K562 (cell line): Measurements from ENCODE around the gene ZNF428. TPM values are rescaled to one million over a fixed set of nuclear protein-coding genes. Genes with fewer than 3 reads are reported as not detected.

ENCODE experiments used
- ATAC-seq: fragments of 200-7000 bp; cut with Tn5 transposase; 3 replicates; pipeline ENCODE4 v1.9.1; 2020; ENCODE audit warnings: moderate library complexity
- BruUV-seq: library from RNA; stranded (reverse); fragments of 400-500 nt; replicated peaks from 2 replicates; lab custom pipeline; 2021; lab: Mats Ljungman, UMichigan
- CTCF ChIA-PET: fragments of 300-600 bp; formaldehyde crosslinking; extraction: SDS; loops from one replicate; lab custom pipeline; 2021; ENCODE audit warnings: low intra/inter-chr PET ratio; lab: Yijun Ruan, JAX
- POLR2A ChIA-PET: fragments of 300-600, 350-650 bp; sonication (Branson Sonifier 250); formaldehyde crosslinking; extraction: SDS; loops from one replicate; lab custom pipeline; 2021; ENCODE audit warnings: antibody characterized with exemption, inconsistent platforms; lab: Yijun Ruan, JAX
- DNase-seq, 4 experiments: peaks; one replicate each; pipeline versions ENCODE4 v3.0.0 to v3.0.0-alpha.2; 2011 to 2018; ENCODE audit warnings: low spot score in 3 of 4, mixed read lengths in 3 of 4; ENCODE audit errors: extremely low read depth in 1 of 4
- FAIRE-seq: peaks from 2 replicates; lab custom pipeline; 2011; peaks lifted over from hg19 to GRCh38; lab: Jason Lieb, UNC
- H2AFZ ChIP-seq: 2 replicates; pipeline ENCODE4 v1.6.0; 2011; ENCODE audit warnings: low read depth, low read length, control low read depth, inconsistent platforms
- H3K27ac ChIP-seq: fragments of 200-600 bp; 3 replicates; pipeline ENCODE4 v1.8.0; 2011; ENCODE audit warnings: low read depth, mild to moderate bottlenecking, control low read depth, inconsistent platforms, low read length, moderate library complexity, mixed read lengths; ENCODE audit errors: extremely low read depth
- H3K27me3 ChIP-seq, 2 experiments: fragments of 300-600 bp in 1 of 2; 2 replicates in 1 of 2; 3 replicates in 1 of 2; pipeline versions ENCODE4 v1.6.0 to v1.8.0; 2011; ENCODE audit warnings: inconsistent platforms in 2 of 2, low read length in 2 of 2, mild to moderate bottlenecking in 1 of 2, mixed read lengths in 1 of 2, moderate library complexity in 1 of 2; ENCODE audit not compliant: control insufficient read depth in 2 of 2, insufficient read depth in 2 of 2
- H3K36me3 ChIP-seq: fragments of 300-600 bp; 3 replicates; pipeline ENCODE4 v1.8.0; 2011; ENCODE audit warnings: mild to moderate bottlenecking, low read length, inconsistent platforms; ENCODE audit not compliant: control insufficient read depth, insufficient read depth
- H3K4me1 ChIP-seq, 2 experiments: fragments of 200-600 bp in 1 of 2; replicated peaks in 1 of 2; 2 replicates in 1 of 2; 3 replicates in 1 of 2; pipeline versions ENCODE4 v1.5.1 to v1.8.0; 2011; ENCODE audit warnings: inconsistent platforms in 2 of 2, low read length in 2 of 2, mild to moderate bottlenecking in 1 of 2, mixed read lengths in 1 of 2, moderate library complexity in 1 of 2; ENCODE audit not compliant: control insufficient read depth in 2 of 2, insufficient read depth in 2 of 2
- H3K4me2 ChIP-seq: 2 replicates; pipeline ENCODE4 v1.6.1; 2011; ENCODE audit warnings: low read length, control low read depth, inconsistent platforms, mixed read lengths; ENCODE audit not compliant: insufficient read depth
- H3K4me3 ChIP-seq: fragments of 200-600 bp; sonication (generic), shearing (Covaris generic); 2 replicates; pipeline ENCODE4 v1.5.1; 2016; ENCODE audit warnings: control low read depth, inconsistent platforms
- H3K79me2 ChIP-seq: fragments of 200-600 bp; 3 replicates; pipeline ENCODE4 v1.8.0; 2011; ENCODE audit warnings: low read length, inconsistent platforms; ENCODE audit not compliant: control insufficient read depth, insufficient read depth
- H3K9ac ChIP-seq, 2 experiments: 2 replicates each; pipeline versions ENCODE4 v1.6.0 to v1.6.1; 2011; ENCODE audit warnings: low read depth in 2 of 2, low read length in 2 of 2, control low read depth in 1 of 2, inconsistent platforms in 1 of 2, mild to moderate bottlenecking in 1 of 2, mixed read lengths in 1 of 2; ENCODE audit not compliant: insufficient read depth in 1 of 2
- H3K9me1 ChIP-seq: one replicate; pipeline ENCODE4 v1.6.0; 2011; ENCODE audit warnings: inconsistent platforms, mild to moderate bottlenecking, low read length, moderate library complexity; ENCODE audit not compliant: control insufficient read depth, insufficient read depth
- H3K9me3 ChIP-seq: replicated peaks from 2 replicates; pipeline ENCODE4 v1.5.1; 2011; ENCODE audit warnings: low read depth, low read length, inconsistent platforms; ENCODE audit not compliant: control insufficient read depth, insufficient read depth
- H4K20me1 ChIP-seq: replicated peaks from 2 replicates; pipeline ENCODE4 v1.6.1; 2011; ENCODE audit warnings: low read length, inconsistent platforms, mixed read lengths; ENCODE audit not compliant: control insufficient read depth, insufficient read depth
- HDGF ChIP-seq: fragments of 450-650 bp; IDR thresholded peaks from 2 replicates; pipeline ENCODE4 v1.6.1; 2016
- HES1 ChIP-seq: fragments of 450-650 bp; IDR thresholded peaks from 2 replicates; pipeline ENCODE4 v1.6.1; 2016; ENCODE audit warnings: low read depth, mild to moderate bottlenecking, moderate library complexity
- ILF3 ChIP-seq: fragments of 450-650 bp; IDR thresholded peaks from 2 replicates; pipeline ENCODE4 v1.6.1; 2018; ENCODE audit warnings: antibody characterized with exemption, mild to moderate bottlenecking, moderate library complexity, borderline replicate concordance
- KDM1A ChIP-seq, 2 experiments: fragments of 450-650 bp; IDR thresholded peaks; 2 replicates each; pipeline ENCODE4 v1.6.1; 2016; ENCODE audit warnings: mild to moderate bottlenecking in 2 of 2
- NR2C1 ChIP-seq, 2 experiments: fragments of 450-650 bp; IDR thresholded peaks; 2 replicates each; pipeline ENCODE4 v1.6.1; 2017; ENCODE audit warnings: mild to moderate bottlenecking in 2 of 2, antibody characterized with exemption in 1 of 2, inconsistent platforms in 1 of 2, missing compliant biosample characterization in 1 of 2, missing genetic modification characterization in 1 of 2
- NR2C2 ChIP-seq, 2 experiments: fragments of 200-800 bp in 1 of 2; sonication (Bioruptor generic) in 1 of 2; sonication (generic) in 1 of 2; formaldehyde crosslinking in 1 of 2; IDR thresholded peaks; 2 replicates each; pipeline versions ENCODE4 v1.6.1 to v1.8.0; 2016 to 2022; ENCODE audit warnings: mild to moderate bottlenecking in 1 of 2, missing compliant biosample characterization in 1 of 2, missing genetic modification characterization in 1 of 2, missing genetic modification reagents in 1 of 2
- PML ChIP-seq: IDR thresholded peaks from 2 replicates; pipeline ENCODE4 v1.6.1; 2012; ENCODE audit warnings: low read length, inconsistent platforms
- POLR2B ChIP-seq: fragments of 450-650 bp; IDR thresholded peaks from 2 replicates; pipeline ENCODE4 v1.6.1; 2018; ENCODE audit warnings: low read depth; ENCODE audit not compliant: partially characterized antibody
- RBFOX2 ChIP-seq: fragments of 200-400 bp; formaldehyde crosslinking; IDR thresholded peaks from 2 replicates; pipeline ENCODE4 v1.6.1; 2017; ENCODE audit warnings: low read depth, mild to moderate bottlenecking, low read length, moderate library complexity
- SAP30 ChIP-seq: fragments of 200-600 bp; sonication (generic); IDR thresholded peaks from 2 replicates; pipeline ENCODE4 v1.6.1; 2012; ENCODE audit warnings: borderline replicate concordance, low read depth, mild to moderate bottlenecking, moderate library complexity, low read length, control low read depth, inconsistent platforms; ENCODE audit not compliant: insufficient read depth, poor library complexity, severe bottlenecking
- SIN3A ChIP-seq, 2 experiments: fragments of 150-350 bp in 1 of 2; IDR thresholded peaks; 2 replicates each; pipeline ENCODE4 v1.6.1; 2011 to 2016; ENCODE audit warnings: borderline replicate concordance in 2 of 2, low read depth in 2 of 2, low read length in 2 of 2, mild to moderate bottlenecking in 2 of 2, moderate library complexity in 2 of 2; ENCODE audit not compliant: control insufficient read depth in 1 of 2
- SMARCE1 ChIP-seq: fragments of 450-650 bp; IDR thresholded peaks from 2 replicates; pipeline ENCODE4 v1.7.1; 2016; ENCODE audit warnings: mild to moderate bottlenecking
- ZNF592 ChIP-seq: fragments of 450-650 bp; IDR thresholded peaks from 2 replicates; pipeline ENCODE4 v1.6.1; 2017; ENCODE audit warnings: antibody characterized with exemption, mild to moderate bottlenecking
- WGBS: fragments of 100-300 bp; shearing (Covaris generic); methylation state at CpG from one replicate; pipeline ENCODE4 v1.1.6; 2016; ENCODE audit warnings: low coverage, mixed read lengths; ENCODE audit not compliant: insufficient coverage; ENCODE audit errors: missing lambda C conversion rate; 5-methylcytosine and 5-hydroxymethylcytosine counted together
- in situ Hi-C: fragments of 300-500 bp; cut with MboI; formaldehyde crosslinking; loops from 4 replicates; pipeline ENCODE4 v1.15.0; 2018; ENCODE audit warnings: inconsistent platforms, mixed read lengths
- intact Hi-C: fragments of 100-400 bp; cut with micrococcal nuclease; formaldehyde crosslinking; loops from 2 replicates; pipeline ENCODE4 v1.14.2; 2022
- polyA plus RNA-seq, 8 experiments: library from polyadenylated mRNA; depleted of rRNA in 4 of 8; stranded (reverse) in 5 of 8; unstranded in 3 of 8; fragments of >200 nt; fragmentation: Nextera tagmentation in 2 of 8; fragmentation: Illumina TruSeq in 1 of 8; extraction: Ambion mirVana in 2 of 8; extraction: Trizol in 1 of 8; gene quantifications; 2 replicates each; pipeline versions ENCODE4 v1.2.1 to v1.2.3, GENCODE V29; 2011 to 2014; ENCODE audit warnings: inconsistent platforms in 1 of 8, missing spikeins in 1 of 8
- total RNA-seq, 7 experiments: library from RNA; depleted of rRNA in 6 of 7; stranded (reverse); fragments of >200 nt in 6 of 7; fragmentation: Illumina TruSeq in 2 of 7; extraction: Trizol in 2 of 7; gene quantifications; 2 replicates each; pipeline versions ENCODE4 v1.2.1 to v1.2.3, GENCODE V29; 2011 to 2021; ENCODE audit warnings: low replicate concordance in 1 of 7

Gene ZNF428
- total and polyA plus RNA-seq, 9 of the 15 experiments (the other 6 are each of a cell fraction or from before 2014, with no cell fraction given) = 0.15 to 85.7 (median 15.9) TPM

DNA sequence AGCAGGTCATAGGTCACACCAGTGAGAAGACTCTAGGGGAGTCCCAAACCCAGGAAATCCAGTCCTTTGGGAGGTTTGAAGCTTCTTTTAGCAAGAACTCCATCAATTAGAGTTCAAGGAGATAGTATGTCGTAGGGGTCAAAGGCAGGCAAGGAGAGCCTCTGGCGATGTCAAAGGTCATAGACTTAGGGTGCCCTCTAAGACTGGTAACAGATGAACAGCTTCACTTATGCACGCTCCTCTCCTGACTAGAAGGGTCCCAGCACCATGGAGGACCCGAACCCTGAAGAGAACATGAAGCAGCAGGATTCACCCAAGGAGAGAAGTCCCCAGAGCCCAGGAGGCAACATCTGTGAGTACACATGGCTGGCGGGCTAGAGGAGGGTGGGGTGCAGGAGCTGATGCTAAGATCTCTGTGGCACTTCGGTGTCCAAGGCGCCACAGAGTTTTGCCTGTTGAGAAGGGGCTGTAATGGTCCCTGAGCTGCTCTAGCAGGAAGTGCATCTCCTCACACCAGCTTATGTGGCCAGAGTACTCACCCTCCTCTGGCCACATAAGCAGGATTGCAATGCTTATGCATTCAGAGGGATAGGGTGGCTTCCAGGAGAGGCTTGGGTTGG lies 22.5 kb downstream of the ZNF428 start:
- Histone ChIP-seq H3K4me3 (peak overlapping the region; percentile 76), H3K4me1 (peaks cover 15 to 47% of the 10 kb centered on the region in 2 experiments; a peak in 4 of 5 replicates), H3K9ac (peak overlapping the region; percentile 97 to 98), H3K79me2 (peaks cover 41% of the 10 kb centered on the region), H3K4me2 (peak overlapping the region; percentile 97), H2AFZ (peak overlapping the region; percentile 98), H4K20me1 (no peaks in the 10 kb centered on the region), H3K9me1 (no peaks in the 10 kb centered on the region), H3K27me3 (no peaks in the 10 kb centered on the region), H3K27ac (peak overlapping the region; percentile 99), H3K9me3 (no peaks in the 10 kb centered on the region), H3K36me3 (peaks cover 49% of the 10 kb centered on the region; the same call in 2 of the 3 replicates)
- CTCF ChIA-PET = no interaction called here
- intact Hi-C loops = loop anchor here (1.0 to 2.0 kb wide), 2 partner anchors 22 to 56 kb away; partner anchors contain the start of genes PINLYP and XRCC1
- POLR2A ChIA-PET = interaction anchor here (0.7 to 5.6 kb wide), 5 partner anchors 12 to 59 kb away, joined by 3 to 60 read pairs (median 4); partner anchors contain the start of genes PINLYP, SRRM5 and XRCC1
- FAIRE-seq = no peak
- BruUV-seq = TSS peak; percentile 59
- DNase-seq = no peak
- 2% methylated on average over 6 of the region's 7 CpGs for WGBS
- ATAC-seq = no peak
- in situ Hi-C loops = no loop called here
- TF ChIP-seq RBFOX2 (no peak), ILF3 (no peak), HES1 (0 out of 2 replicates have a peak, but pooled peaks have one; percentile 21), ZNF592 (0 out of 2 replicates have a peak, but pooled peaks have one; percentile 48), PML (0 out of 2 replicates have a peak, but pooled peaks have one; percentile 9), SMARCE1 (0 out of 2 replicates have a peak, but pooled peaks have one; percentile 43), SAP30 (peak; percentile 8), POLR2B (no peak), NR2C2 (CRISPR knock-in tag; IDR thresholded peaks at IDR 0.05) (peak; percentile 18; the same call in 1 of the 2 replicates), NR2C2 (tag; IDR thresholded peaks at IDR 0.05) (peak; percentile 94), SIN3A (IDR thresholded peaks at IDR 0.05; ENCODE audit: borderline replicate concordance in 2 of 2, control insufficient read depth in 1 of 2, low read depth in 2 of 2, low read length in 2 of 2) (0 out of 4 replicates have a peak, but pooled peaks of 1 of the 2 experiments have one; percentile 25), HDGF (0 out of 2 replicates have a peak, but pooled peaks have one; percentile 47), KDM1A (IDR thresholded peaks at IDR 0.05) (0 out of 4 replicates have a peak, but pooled peaks of 1 of the 2 experiments have one; percentile 4), NR2C1 (IDR thresholded peaks at IDR 0.05) (peak; percentile 83), NR2C1 (tag; IDR thresholded peaks at IDR 0.05) (peak; percentile 70; the same call in 1 of the 2 replicates)
